ENCODE data around the gene GRB2.

Gene GRB2

DNA sequence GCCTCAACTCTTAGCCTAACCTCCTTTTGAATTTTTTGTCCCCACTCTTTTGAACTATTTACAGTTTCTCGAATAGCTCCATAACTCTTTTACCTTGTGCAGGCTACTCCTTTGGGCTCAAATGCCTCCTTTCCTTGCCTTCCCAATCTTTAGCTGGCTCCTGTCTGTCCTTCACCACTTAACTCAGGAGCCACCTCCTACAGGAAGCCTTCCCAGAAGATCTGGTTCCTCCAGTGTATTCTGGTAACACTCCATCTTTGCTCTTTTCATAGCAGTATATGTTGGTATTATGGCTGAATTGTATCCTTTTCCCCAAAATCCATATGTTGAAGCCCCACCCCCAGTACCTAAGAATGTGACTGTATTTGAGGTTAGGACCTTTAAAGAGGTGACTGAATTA lies 9.0 kb upstream of the GRB2 start:
- DNase-seq (ENCODE audit: low read depth) = no peak

DNA sequence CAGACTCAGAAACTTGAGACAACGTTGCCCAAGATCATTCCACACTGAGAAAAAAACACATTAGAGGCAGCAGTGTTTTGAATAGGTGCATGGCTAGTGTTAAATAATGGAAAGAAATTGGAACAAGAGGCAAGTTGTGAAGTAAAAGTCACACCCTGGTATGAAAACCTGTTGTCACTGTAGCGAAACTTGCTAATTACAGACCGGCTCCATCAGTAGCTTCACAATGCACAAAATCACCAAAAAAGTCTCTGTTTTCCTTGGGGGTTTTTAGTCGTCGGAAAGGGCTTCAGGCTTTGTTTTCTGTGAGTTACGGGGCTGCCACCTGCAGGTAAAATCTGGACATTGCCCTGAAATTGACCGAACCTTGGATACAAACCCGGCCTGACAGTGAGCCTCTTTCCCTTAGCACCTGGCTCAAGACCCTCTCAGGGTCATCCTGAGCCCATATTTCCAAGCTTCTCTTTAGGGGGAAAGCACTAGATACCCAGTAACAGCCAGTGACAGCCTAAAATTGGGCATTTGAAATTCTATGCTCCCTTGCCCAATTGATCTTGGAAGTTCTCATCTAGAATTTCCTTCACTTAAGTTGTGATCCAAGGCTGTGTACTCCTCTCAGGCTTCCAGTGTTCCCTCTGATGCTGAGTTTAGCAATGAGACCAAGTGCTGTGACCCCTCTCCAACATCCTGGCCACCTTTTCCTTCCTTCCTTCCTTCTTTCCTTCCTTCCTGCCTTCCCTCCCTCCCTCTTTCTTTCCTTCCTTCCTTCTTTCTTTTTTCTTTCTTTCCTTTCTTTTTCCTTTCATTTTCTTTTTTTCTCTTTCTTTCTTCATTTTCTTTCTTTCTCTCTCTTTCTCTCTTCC lies 7.2 kb upstream of the GRB2 start:
- DNase-seq (ENCODE audit: low read depth) = no peak

DNA sequence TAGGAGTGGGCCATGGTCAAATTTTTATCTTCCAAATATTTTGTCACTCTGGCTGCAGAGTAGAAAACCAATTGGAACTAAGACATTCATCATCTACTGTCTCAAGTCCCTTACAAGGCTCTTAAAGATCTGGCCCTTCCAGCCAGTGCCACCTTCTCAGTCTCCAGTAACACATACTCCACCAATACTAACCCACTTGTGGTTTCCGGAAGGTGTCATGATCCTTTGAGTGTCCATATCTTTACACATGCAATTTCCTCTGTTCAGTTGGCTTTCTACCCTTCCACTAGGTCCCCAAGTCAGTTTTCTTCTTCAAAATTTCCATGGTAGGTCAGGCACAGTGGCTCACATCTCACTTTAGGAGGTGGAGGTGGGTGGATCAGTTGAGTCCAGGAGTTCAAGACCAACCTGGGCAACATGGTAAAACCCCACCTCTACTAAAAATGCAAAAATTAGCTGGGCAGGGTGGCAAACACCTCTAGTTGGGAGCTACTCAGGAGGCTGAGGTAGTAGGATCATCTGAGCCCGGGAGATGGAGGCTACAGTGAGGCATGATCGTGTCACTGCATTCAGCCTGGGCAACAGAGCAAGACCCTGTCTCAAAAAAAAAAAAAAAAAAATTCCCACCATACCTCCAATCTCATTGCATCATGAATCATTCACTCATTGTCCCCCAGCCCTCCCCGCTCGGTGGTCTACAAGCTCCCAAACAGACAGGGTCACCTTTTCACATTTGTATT lies 6.0 kb upstream of the GRB2 start:
- no peak for DNase-seq (ENCODE audit: low read depth)

DNA sequence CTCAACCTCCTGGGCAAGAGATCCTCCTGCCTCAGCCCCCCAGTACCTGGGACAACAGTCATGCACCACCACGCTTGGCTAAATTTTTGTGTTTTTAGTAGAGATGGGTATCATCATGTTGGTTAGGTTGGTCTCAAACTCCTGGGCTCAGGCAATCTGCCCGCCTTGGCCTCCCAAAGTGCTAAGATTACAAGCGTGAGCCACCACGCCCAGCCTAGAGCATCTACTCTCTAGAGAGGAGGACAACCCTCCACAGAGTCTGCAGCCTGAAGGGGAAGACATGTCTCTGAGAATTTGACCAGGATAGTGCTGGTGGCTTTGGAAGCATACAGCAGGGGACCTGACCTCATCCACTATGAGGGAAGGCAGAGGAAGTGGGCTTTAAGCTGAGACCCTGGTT lies 4.7 kb upstream of the GRB2 start:
- DNase-seq (ENCODE audit: low read depth) = no peak

DNA sequence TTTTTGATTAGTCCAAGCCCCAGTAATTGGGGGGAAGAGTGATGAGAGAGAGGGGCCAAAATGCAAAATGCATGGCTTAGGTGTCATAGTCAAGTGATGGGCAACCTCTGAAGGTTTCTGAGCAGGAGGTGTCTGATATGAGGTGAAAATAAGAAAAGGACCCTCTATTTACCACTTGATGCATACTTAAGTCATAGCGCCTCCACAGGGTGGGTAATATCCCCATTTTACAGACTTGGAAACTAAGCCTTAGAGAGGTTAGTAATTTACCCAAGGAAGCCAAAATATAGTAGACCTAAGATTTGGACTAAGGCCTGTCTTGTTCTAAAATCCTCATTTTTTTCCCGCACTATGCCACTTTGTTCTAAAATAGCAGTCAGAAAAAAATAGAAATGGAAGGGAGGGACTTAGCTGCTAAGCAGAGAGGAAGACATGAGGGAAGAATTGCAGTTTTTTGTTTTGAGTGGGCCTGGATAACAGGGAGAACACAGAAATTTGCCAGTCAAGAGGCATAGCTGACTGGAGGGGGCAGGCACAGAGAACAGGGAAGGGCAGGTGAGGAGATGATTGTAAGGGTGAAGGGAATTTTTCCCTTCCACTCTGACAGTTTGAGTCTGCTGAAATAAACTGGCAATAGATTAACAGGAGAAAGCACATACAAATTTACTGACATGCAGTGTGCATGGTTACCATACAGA lies 2.3 kb upstream of the GRB2 start:
- no peak for DNase-seq (ENCODE audit: low read depth)

DNA sequence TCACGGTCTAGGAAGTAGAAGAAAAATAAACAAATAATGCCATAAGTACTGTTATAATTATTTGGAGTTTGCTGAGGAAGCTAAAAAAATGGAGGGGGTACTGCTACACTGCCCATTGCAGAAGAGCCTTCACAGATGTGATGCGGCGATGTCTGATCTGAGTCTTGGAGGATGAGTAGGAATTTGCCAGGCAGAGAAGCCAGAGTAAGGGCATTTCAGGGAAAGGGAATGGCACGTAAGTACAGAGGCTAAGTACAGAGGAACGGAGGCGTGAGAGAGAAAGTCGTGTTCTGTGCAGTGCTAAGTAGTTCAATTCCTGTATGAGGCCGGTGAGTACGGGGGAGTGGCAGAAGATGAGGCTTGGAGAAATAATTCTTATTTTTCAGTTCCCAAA lies 741 bp upstream of the GRB2 start:
- no peak for DNase-seq (ENCODE audit: low read depth)

DNA sequence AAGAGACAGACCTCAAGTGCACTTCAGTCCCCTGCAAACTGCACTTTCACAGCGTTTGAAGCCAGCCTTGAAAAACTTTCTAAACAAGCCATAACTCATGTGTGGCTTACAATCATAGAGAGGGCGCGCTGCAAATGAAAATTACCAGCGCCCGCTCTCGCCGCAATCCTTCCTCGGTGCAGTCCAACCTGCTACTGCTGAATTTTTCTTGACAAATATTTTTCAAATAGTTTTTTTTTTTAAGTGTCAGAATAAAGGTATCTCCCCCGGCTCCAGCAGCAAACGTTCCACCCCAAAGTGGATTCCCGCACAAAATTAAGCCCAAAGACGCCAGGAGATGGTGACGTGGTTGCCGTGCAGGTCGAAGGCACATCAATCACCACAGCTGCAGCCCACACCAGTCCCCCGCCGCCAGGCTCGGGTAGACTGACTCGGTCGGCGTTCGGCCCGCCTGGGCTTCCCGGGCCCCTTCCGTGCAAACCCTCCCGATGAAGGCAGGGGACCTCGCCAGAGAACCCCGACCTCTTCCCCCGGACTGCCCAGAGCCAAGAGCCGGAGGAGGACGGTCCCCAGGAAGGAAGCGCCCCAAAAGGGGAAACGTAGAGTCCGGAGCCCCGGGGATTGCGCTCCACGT lies 630 bp downstream of the GRB2 start:
- DNase-seq (ENCODE audit: low read depth) = no peak

DNA sequence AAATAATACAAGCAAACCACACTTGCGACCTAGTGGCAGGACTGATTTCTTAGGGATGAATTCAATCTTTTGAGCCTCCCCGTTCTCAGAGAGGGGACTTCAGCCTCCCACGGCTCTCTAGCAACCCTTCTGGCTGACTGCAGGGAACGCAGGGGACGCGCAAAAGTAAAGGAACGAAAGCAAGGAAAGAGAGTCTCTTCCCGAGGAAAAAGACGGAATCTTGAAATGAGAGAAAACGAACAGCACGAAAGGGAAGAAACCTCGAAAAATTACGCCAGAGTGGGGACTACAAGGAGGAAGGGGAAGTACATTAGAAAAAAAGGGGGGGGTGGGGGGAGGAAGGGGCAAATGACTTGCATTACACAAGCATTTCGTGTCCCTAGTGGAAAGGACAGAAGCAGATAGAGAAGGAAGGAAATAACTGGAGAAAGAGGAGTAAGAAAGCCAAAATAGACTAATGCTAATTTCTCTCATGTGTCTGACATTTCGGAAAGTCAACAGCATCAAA lies 1.2 kb downstream of the GRB2 start:
- no peak for DNase-seq (ENCODE audit: low read depth)

DNA sequence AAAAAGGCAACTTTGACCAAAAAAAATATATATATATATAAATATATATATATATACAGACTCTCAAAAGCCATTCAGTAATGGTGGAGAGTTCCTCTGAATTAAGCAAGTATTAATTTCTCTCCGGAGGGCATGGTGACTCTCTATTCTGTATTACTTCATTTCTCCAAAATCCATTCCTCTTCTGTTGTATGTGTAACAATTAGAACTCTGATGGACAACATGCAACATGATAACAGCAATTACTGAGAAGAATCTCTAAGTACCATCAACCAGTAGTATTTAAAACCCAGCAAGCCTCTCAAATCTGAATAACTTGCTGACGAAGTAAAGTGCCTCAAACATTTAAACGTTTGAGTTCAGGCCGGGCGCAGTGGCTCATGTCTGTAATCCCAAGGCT lies 2.3 kb downstream of the GRB2 start:
- DNase-seq (ENCODE audit: low read depth) = no peak

DNA sequence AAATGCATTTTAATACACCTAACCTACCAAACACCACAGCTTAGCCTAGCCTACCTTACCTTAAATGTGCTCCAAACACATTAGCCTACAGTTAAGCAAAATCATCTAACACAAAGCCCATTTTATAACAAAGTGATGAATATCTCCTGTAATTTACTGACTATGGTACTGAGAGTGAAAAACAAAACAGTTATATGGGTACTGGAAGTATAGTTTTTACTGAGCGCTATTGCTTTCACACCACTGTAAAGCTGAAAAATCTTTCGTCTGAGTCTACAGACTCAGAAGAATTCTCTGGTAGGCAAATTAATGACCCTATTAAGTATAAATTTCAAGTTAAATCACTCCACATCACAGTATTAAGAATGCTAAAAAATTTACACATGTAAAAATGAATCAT lies 3.5 kb downstream of the GRB2 start:
- no peak for DNase-seq (ENCODE audit: low read depth)

DNA sequence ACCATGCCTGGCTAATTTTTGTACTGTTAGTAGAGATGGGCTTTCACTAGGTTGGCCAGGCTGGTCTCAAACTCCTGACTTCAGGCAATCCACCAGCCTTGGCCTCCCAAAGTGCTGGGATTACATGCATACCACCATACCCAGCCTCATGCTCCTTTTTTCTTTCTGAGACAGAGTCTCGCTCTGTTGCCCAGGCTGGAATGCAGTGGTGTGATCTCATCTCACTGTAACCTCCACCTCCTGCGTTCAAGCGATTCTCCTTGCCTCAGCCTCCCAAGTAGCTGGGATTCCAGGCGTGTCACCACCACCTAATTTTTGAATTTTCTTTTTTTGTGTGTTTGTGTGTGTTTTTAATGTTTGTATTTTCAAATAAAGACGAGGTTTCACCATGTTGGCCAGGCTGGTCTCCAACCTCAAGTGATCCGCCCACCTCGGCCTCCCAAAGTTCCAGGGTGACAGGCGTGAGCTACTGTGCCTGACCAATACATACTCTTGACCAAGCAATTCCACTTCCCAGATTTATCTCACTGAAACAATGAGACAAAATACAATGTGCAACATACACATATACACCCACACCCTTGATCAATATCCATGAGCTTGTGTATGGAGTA lies 5.0 kb downstream of the GRB2 start:
- DNase-seq (ENCODE audit: low read depth) = no peak

DNA sequence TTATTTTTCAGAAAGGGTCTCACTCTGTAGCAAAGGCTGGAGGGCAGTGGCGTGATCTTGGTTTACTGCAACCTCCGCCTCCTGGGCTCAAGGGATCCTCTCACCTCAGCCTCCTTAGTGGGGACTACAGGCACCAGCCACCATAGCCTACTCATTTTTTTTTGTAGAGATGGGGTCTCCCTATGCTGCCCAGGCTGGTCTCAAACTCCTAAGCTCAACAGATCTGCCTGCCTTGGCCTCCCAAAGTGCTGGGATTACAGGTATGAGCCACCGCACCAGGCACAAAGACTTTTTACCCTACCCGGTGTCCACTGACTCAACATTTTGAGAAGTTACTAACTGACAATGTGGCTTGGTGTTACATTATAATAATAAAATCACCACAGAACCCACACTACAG lies 7.2 kb downstream of the GRB2 start:
- DNase-seq (ENCODE audit: low read depth) = no peak

DNA sequence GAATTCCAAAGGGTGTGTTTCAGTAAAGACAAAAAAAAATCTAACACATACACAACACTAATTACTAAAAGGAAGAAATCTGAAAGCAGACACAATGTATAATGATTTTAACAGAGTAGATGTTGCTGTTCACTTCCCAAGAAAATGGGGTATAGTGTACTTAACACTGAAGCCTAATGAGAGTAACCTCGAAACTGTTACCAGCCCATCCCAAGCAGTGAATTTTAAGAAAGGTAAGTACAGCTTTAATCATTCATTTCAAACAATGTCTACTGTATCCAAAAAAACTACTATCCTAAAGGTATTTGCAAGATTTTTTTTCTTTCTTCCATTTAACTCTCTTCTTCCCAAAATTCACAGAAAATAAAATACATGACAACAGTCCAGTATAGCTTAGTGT lies 8.3 kb downstream of the GRB2 start:
- no peak for DNase-seq (ENCODE audit: low read depth)

DNA sequence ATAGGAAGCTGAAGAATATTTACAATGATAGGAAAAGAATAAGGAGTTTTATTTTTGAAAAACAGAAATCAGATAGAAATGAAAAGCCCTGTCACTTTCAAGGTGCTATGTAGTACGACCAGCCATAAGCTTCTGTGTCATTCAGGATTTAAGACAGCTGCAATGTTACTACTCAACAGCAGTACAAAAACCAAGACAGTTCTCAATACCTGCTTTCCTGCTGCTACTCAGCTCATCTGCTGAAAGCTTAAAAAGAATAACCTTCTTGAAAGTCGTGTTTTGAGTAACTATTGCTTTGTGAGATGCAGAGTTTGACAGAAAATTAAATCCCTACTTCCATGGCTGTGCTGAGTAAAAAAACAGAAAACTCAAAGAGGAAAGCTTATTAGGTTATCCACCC lies 8.7 kb downstream of the GRB2 start:
- DNase-seq (ENCODE audit: low read depth) = no peak

DNA sequence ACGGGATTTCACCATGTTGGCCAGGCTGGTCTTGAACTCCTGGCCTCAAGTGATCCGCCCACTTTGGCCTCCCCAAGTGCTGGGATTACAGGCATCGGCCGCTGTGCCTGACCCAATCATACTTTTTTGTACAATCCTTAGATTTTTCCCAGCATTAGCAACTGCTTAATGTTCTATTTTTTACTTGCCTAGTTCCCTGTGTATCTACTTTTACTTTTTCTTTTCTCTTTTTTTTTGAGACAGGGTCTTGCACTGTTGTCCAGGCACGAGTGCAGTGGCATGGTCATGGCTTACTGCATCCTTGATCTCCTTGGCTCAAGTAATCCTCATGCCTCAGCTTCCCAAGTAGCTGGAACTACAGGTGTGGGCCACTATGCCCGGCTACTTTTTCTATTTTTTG lies 9.5 kb downstream of the GRB2 start:
- no peak for DNase-seq (ENCODE audit: low read depth)

DNA sequence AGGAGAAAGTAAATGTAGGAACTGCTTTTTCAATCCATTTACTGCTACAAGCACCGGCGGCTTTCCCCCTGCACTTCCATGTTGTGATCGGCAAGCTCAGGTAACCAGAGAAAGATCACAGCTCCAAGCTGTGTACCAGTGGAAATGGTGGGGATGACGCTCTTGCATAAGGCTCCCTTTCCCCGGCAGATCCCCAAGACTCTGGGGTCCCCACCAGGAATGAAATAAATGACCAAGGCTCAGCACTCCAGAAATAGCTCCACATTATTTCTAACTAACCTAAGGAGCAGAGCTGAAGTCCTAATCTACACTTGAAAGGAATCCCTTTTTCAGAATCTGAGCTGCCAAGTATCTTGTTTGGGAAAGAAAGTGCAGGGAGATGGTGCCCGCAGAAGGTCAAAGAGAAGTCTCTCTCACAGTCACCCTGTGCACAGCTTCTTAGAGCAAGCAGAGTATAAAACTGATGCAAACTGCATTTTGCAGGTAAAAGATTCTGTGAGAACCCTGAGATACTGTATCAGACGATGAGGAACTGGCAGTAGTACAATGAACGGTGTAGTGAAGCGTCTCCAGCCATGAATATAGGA lies 11.1 kb downstream of the GRB2 start:
- no peak for DNase-seq (ENCODE audit: low read depth)

DNA sequence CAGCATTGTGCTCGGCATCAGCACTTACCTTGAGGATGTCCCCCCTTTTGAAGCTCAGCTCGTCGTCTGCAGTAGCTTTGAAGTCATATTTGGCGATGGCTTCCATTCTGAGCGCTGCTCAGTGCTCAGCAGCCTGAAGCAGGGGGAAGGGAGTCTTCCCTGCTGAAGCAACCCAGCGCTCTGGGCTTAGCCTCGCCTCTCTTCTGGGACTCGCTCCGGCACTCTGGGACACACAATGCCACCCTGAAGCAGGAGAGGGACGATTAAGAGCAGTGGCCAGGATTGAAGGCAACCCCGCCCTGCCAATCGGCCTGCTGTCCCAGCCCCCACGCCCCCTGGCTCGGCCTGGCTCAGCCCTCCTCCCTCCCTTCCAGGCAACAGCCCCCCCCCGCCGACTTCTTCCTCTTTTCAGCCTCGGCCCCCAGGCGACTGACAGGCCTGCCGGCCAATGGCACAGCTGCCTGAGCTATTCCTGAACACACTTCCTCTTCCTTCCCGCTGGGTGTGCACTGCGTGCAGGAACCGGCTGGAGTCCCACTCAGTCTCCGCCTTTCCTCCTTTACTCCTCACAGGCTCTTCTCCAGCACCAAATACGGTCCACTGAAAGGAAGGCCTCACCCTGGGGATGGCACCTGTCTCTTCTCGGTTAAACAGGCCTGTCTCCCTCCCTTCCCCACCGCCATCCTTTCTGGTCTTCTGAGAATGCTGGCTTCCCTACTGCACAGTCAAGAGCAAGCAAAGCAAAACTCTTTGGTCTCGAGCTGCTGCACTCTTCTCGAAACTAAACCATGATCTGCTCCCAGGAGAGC lies 11.8 kb downstream of the GRB2 start:
- peak; percentile 74 for DNase-seq (ENCODE audit: low read depth)

DNA sequence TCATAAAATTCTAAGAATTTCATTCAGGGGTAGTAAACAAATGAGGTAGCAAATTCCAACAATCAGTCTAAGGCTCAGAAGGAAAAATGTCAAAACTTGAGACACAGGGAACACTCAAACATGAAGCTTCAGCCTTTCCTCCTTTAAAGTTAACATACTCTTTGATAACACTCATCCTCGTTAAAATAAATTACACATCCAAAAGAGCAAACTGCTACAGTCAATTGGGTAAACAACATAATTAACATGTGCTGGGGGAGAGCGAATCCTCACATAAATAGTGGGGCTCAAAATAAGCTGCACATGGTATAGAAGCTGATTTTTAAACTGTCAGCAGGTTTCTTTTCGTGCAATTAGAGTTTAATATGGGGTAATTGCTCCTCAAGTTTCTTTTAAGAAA lies 12.9 kb downstream of the GRB2 start:
- DNase-seq (ENCODE audit: low read depth) = no peak

DNA sequence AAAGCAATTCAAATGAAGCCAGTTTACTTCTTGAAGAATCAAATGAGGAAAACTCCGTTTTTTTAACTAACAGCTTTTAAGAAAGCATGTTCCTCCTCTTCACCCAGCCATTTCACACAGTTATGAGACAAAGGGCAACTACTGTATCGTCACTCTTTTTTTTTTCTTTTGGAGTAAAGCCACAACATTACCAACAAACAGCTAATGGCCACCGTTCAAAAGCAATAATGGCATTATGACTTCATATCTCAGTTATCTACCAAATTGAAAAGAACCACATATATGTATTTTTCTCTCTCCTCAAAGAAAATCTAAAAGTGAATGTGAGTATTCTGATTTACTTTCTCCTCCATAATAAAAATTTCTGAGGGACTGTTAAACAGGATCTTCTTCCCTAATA lies 14.5 kb downstream of the GRB2 start:
- DNase-seq (ENCODE audit: low read depth) = no peak

DNA sequence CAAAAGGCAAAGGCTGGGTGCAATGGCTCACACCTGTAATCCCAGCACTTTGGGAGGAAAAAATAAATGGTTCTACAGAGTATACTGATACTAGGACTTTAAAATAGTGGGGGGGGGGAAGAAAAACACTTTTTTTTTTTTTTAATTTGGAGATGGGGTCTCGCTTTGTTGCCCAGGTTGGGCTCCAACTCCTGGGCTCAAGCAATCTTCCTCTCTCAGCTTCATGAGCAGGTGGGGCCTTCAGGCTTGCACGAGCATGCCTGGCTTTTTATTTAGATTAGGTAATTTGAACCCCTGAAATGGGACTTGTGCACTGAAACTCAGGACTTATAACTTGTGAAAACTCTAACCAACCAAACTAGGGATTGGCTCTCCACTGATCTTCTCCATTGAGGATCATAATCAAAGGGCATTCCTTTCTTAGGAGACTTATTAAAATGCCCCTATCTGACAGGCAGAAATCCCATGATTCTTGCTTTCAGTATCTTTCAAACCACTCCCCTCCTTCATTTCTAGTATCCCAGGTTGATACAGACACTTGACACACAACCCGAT lies 16.9 kb downstream of the GRB2 start:
- DNase-seq (ENCODE audit: low read depth) = no peak

Data from HS-27A (cell line).